Kidney (tissue), 14 donors: ENCODE results near the gene GNA14. TPM values are rescaled to one million over a fixed set of nuclear protein-coding genes. Genes with fewer than 3 reads are reported as not detected.

Experiments used
- DNase-seq, 5 donors: peaks; one replicate each; pipeline ENCODE4 v3.0.0-alpha.2; 2013 to 2020
- FAIRE-seq: peaks from 2 replicates; lab custom pipeline; 2012; peaks lifted over from hg19 to GRCh38; lab: Jason Lieb, UNC
- H3K27ac ChIP-seq, 2 donors: one replicate each; pipeline ENCODE4 v1.7.0; 2013; ENCODE audit warnings: low read depth in 2 of 2, low read length in 2 of 2, inconsistent platforms in 1 of 2
- H3K27me3 ChIP-seq: one replicate; pipeline ENCODE4 v1.7.1; 2013; ENCODE audit warnings: low read length, inconsistent platforms; ENCODE audit not compliant: control insufficient read depth, insufficient read depth
- H3K36me3 ChIP-seq, 3 donors: one replicate each; pipeline versions ENCODE4 v1.7.0 to v1.7.1; 2013; ENCODE audit warnings: low read length in 3 of 3, control low read depth in 1 of 3, inconsistent platforms in 1 of 3; ENCODE audit not compliant: insufficient read depth in 3 of 3, control insufficient read depth in 2 of 3
- H3K4me1 ChIP-seq, 3 donors: one replicate each; pipeline versions ENCODE4 v1.7.0 to v1.7.1; 2013; ENCODE audit warnings: low read length in 3 of 3, inconsistent platforms in 1 of 3, low read depth in 1 of 3; ENCODE audit not compliant: control insufficient read depth in 2 of 3, insufficient read depth in 2 of 3
- H3K4me3 ChIP-seq, 3 donors: one replicate each; pipeline versions ENCODE4 v1.7.0 to v1.8.1; 2013; ENCODE audit warnings: low read length in 3 of 3, control low read depth in 1 of 3, inconsistent platforms in 1 of 3
- H3K9ac ChIP-seq, 3 donors: one replicate each; pipeline versions ENCODE4 v1.7.0 to v1.7.1; 2013; ENCODE audit warnings: low read length in 3 of 3, control low read depth in 1 of 3, inconsistent platforms in 1 of 3
- H3K9me3 ChIP-seq, 3 donors: one replicate each; pipeline versions ENCODE4 v1.7.0 to v1.7.1; 2013; ENCODE audit warnings: low read length in 3 of 3, control low read depth in 1 of 3, inconsistent platforms in 1 of 3; ENCODE audit not compliant: control insufficient read depth in 2 of 3, insufficient read depth in 1 of 3
- intact Hi-C: fragments of 100-400 bp; cut with DNase I; formaldehyde crosslinking; loops from one replicate; pipeline ENCODE4 v1.11.1; 2022
- polyA plus RNA-seq: library from polyadenylated mRNA; stranded (reverse); fragments of 350-450 nt; fragmentation: Illumina TruSeq; extraction: RNeasy Lipid Tissue Mini Kit (QIAGEN cat#74804); gene quantifications from one replicate; pipeline ENCODE4 v1.2.3, GENCODE V29; 2014; ENCODE audit warnings: low read depth, low replicate concordance; ENCODE audit not compliant: insufficient read depth
- total RNA-seq: library from RNA; stranded (reverse); fragmentation: NEBNext Ultra II Directional; extraction: Animal tissue kit (Norgen Biotek cat#: 25700); gene quantifications from one replicate; pipeline ENCODE4 v1.2.1, GENCODE V29; 2021
- TF ChIP-seq, protein P1 (sequence below): IDR thresholded peaks from 3 replicates; pipeline ENCODE4 v1.5.1; 2012; ENCODE audit warnings: mild to moderate bottlenecking, moderate library complexity, borderline replicate concordance; ENCODE audit not compliant: insufficient read depth; ENCODE audit errors: extremely low read depth
- donor health status: control.
- donor health status: control.
- donor health status: control.
- donor health status: control.
- donor health status: control.
- donor health status: DM: yes; HTN: yes; CAD: no.
- donor health status: Normal renal cell carcinoma (clear cell type).

Gene GNA14
- total and polyA plus RNA-seq, 2 donors from 2014 or later: 6.5 to 10.4 TPM

DNA sequence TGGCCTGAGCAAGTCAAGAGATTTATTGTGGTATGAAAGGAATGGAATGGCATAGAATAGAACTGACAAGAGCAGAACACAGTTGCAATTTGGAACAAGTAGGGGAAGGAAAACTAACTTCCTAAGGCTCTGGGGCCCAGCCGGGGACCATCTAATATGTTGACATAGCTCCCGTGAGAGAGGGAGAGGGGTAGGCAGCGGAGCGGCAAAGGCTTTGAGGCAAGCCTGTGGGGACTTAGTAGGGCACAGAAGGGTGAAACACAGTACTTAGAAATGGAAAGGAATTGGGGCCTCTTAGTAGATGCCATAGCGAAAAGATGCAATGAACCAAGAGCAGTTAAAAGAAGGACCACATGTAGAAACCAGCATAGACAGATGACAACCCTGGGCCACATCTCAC, 11.8 kb upstream of the GNA14 start:
- TF ChIP-seq, protein P1, sequence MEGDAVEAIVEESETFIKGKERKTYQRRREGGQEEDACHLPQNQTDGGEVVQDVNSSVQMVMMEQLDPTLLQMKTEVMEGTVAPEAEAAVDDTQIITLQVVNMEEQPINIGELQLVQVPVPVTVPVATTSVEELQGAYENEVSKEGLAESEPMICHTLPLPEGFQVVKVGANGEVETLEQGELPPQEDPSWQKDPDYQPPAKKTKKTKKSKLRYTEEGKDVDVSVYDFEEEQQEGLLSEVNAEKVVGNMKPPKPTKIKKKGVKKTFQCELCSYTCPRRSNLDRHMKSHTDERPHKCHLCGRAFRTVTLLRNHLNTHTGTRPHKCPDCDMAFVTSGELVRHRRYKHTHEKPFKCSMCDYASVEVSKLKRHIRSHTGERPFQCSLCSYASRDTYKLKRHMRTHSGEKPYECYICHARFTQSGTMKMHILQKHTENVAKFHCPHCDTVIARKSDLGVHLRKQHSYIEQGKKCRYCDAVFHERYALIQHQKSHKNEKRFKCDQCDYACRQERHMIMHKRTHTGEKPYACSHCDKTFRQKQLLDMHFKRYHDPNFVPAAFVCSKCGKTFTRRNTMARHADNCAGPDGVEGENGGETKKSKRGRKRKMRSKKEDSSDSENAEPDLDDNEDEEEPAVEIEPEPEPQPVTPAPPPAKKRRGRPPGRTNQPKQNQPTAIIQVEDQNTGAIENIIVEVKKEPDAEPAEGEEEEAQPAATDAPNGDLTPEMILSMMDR: no peak
- Histone ChIP-seq H3K36me3 (no peaks in the 10 kb centered on the region), H3K9ac (no peak overlapping the region), H3K4me3 (no peak overlapping the region), H3K27ac (no peak overlapping the region), H3K9me3 (no peaks in the 10 kb centered on the region), H3K4me1 (peaks cover 0 to 3% (median 0%) of the 10 kb centered on the region in 3 donors), H3K27me3 (no peaks in the 10 kb centered on the region)
- DNase-seq (peak in 2 of 5 donors; percentile 24 to 48), FAIRE-seq (no peak)
- intact Hi-C loops: loop anchor here (10.0 kb wide), 1 partner anchor 65 kb away; no protein-coding TSS in a partner anchor

DNA sequence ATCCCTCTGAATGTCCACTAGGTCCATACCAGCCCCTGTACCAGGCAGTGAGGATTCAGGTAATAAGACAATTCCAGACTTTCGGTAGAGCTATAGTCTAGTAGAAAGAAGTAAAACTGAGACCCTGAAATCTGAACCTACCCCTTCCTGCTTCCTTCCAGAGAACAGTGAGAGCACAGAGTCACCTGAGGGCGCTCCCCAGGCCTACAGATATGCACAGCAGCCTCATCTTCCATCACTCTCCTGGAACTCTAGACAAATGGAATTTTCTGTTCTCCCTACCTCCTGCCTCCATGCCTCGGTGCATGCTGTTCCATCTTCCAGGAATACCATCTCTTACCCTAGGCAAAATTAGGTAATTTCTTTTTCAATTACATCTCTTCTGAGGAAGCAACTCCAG, 3.1 kb upstream of the GNA14 start:
- Histone ChIP-seq H3K9me3 (no peaks in the 10 kb centered on the region), H3K27me3 (peaks cover 5% of the 10 kb centered on the region), H3K4me3 (no peak overlapping the region), H3K9ac (no peak overlapping the region), H3K27ac (no peak overlapping the region), H3K36me3 (no peaks in the 10 kb centered on the region), H3K4me1 (peaks cover 2 to 6% (median 4%) of the 10 kb centered on the region in 3 donors)
- no peak for FAIRE-seq
- TF ChIP-seq, protein P1: no peak
- DNase-seq: no peak
- intact Hi-C loops: loop anchor here (10.0 kb wide), 1 partner anchor 74 kb away; no protein-coding TSS in a partner anchor

DNA sequence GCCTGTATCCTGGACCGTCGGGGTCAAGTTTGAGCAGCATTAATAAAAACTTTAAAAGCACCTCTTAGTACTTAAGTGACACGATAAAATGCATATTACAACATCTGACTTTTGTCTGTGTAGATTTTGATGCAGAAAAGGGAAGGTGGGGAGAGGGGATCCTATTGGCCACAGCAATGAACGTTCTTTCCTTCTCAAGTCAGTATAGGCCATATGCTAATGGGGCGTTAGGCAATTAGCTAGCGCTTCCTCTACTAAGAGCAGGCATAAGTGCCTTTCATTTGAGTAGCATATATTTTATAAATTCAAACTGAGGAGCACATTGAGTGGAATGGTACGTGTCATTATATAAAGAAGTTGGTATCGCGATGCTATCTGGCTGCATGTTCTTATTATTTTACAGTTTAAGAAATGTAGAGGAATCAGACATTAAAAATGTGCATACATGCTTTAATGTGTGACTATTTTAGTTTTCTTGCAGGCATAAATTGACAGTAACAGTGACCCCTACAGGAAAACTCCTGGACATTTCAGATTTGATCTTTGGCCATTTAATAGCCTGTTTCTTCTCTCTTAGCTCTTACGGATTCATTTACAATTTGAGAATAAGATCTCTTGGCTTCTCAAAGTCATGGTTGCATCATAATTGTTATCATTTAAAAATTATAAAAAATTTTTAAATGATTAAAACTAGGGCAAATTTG, 1.1 kb upstream of the GNA14 start:
- Histone ChIP-seq H3K4me1 (peaks cover 2 to 6% (median 4%) of the 10 kb centered on the region in 3 donors), H3K27me3 (peaks cover 5% of the 10 kb centered on the region), H3K9ac (peak overlapping the region in 2 of 3 donors; percentile 23 to 53), H3K9me3 (no peaks in the 10 kb centered on the region), H3K4me3 (peak overlapping the region; percentile 30 to 78 (median 62)), H3K36me3 (no peaks in the 10 kb centered on the region), H3K27ac (peak overlapping the region; percentile 9 to 61)
- intact Hi-C loops: loop anchor here (10.0 kb wide), 1 partner anchor 194 kb away; no protein-coding TSS in a partner anchor
- DNase-seq (peak in 1 of 5 donors; percentile 54), FAIRE-seq (peak; percentile 66)
- TF ChIP-seq, protein P1: peak; percentile 20
